ENCODE measurements around the gene SSBP3.

- TF ChIP-seq, protein P1, sequence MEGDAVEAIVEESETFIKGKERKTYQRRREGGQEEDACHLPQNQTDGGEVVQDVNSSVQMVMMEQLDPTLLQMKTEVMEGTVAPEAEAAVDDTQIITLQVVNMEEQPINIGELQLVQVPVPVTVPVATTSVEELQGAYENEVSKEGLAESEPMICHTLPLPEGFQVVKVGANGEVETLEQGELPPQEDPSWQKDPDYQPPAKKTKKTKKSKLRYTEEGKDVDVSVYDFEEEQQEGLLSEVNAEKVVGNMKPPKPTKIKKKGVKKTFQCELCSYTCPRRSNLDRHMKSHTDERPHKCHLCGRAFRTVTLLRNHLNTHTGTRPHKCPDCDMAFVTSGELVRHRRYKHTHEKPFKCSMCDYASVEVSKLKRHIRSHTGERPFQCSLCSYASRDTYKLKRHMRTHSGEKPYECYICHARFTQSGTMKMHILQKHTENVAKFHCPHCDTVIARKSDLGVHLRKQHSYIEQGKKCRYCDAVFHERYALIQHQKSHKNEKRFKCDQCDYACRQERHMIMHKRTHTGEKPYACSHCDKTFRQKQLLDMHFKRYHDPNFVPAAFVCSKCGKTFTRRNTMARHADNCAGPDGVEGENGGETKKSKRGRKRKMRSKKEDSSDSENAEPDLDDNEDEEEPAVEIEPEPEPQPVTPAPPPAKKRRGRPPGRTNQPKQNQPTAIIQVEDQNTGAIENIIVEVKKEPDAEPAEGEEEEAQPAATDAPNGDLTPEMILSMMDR (IDR thresholded peaks at IDR 0.05 in 2 of 3, conservative IDR thresholded peaks at IDR 0.05 in 1 of 3; ENCODE audit: borderline replicate concordance in 1 of 3, insufficient read depth in 1 of 3, low read depth in 2 of 3, low read length in 2 of 3): no peak
- no peak for TF ChIP-seq POLR2A (IDR thresholded peaks at IDR 0.05; ENCODE audit: borderline replicate concordance, extremely low read depth, insufficient read depth, insufficient read length)
- no peak for TF ChIP-seq JUND (IDR thresholded peaks at IDR 0.05)
- TF ChIP-seq EZH2phosphoT487 (IDR thresholded peaks at IDR 0.05; ENCODE audit: borderline replicate concordance): no peak
- no peak for TF ChIP-seq EZH2 (IDR thresholded peaks at IDR 0.05)
- TF ChIP-seq EGR1 (IDR thresholded peaks at IDR 0.05; ENCODE audit: low read depth): no peak
- no peak for TF ChIP-seq ZFX (IDR thresholded peaks at IDR 0.05)
- TF ChIP-seq SRF (IDR thresholded peaks at IDR 0.05; ENCODE audit: low read depth): no peak
Measured at GRCh38 chr1:54207287-54207686, 198.9 kb downstream of the SSBP3 start.
